ENCODE data around the gene PHRF1. TPM values are rescaled to one million over a fixed set of nuclear protein-coding genes. Genes with fewer than 3 reads are reported as not detected.

The PHRF1 gene
- polyA plus RNA-seq, 1 donor from 2014 or later, result 8.5 TPM

DNA sequence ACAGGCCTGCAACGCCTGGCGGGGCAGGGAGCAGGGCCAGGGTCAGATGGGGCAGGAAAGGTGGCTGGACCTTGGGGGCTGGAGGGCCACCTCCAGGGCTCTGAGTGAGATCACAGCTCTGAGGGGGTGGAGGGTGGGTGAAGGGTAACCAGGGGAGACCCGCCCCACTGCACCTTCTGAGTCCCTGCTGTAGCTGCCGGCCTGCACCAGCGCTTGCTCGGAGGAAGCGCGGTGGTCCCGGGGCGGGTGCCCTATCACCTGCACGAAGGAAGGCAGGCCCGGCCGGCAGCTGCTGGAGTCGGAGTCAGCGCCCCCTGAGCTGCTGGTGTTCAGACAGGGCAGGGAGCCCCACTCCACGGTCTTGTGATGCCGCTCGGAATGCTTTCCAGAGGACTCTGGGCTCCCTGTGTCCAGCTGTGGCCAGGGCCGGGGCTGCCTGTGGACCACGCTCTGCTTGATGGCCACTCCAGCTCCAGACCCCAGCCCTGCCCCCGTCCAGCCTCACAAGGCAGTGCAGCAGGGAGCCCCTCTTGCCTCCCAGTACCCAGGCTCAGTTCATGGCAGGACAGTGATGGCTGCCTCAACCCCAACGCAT, 19.5 kb upstream of the PHRF1 start:
- H3K4me2 ChIP-seq (ENCODE audit: low read length), result no peak overlapping the region

DNA sequence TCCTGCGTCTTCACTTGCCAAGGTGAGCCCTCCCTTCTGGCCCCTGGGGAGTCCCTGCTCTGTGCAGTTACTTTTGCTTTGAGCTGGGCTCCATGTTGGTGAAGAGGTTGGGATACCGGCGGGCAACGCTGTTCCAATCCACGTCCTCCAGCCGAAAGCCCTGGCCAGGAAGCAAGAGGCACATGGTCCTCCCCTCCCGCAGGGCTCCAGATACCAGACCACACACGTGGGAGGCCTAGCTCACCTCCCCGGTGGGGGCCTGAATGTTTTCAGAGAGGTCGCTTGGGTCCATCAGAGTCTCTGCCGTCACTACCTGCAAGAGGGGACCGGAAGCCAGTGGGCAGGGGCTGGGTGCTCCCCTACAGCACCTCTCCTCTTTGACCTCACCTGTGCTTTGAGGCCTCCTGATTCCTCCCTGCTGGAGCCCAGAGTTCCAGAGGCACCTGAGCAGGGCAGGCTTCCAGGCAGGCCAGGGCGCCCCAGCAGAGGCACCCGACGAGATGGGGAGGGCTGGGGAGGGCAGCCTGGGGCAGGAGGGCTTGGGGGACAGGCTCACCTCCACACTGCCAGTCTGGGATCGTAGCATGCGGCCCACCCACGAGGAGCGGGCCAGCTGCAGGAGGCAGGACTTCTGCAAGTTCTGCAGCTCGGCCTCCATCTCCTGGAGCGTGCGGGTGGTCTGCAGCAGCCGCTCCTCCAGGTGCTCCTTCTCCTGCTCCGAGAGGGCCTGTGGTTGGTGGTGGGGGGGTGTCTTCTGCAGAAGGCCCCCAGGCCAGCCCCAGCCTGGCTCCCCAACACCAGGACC, 18.7 kb upstream of the PHRF1 start:
- Histone ChIP-seq H3K27ac (ENCODE audit: low read length) (no peak overlapping the region), H2AFZ (ENCODE audit: low read depth, low read length) (no peak overlapping the region), H3K27me3 (ENCODE audit: insufficient read depth, low read depth, low read length) (peaks cover 41% of the 10 kb centered on the region)
- TF ChIP-seq RAD21 (conservative IDR thresholded peaks at IDR 0.05) (no peak), MXI1 (conservative IDR thresholded peaks at IDR 0.05; ENCODE audit: poor library complexity, severe bottlenecking) (no peak), EZH2 (IDR thresholded peaks at IDR 0.05; ENCODE audit: borderline replicate concordance, insufficient read depth, low read length, poor library complexity, severe bottlenecking) (no peak), POLR2AphosphoS5 (IDR thresholded peaks at IDR 0.05) (no peak), EP300 (conservative IDR thresholded peaks at IDR 0.05; ENCODE audit: poor library complexity, severe bottlenecking) (no peak), TAF1 (IDR thresholded peaks at IDR 0.05; ENCODE audit: low read depth) (no peak)
- TF ChIP-seq, protein P1, sequence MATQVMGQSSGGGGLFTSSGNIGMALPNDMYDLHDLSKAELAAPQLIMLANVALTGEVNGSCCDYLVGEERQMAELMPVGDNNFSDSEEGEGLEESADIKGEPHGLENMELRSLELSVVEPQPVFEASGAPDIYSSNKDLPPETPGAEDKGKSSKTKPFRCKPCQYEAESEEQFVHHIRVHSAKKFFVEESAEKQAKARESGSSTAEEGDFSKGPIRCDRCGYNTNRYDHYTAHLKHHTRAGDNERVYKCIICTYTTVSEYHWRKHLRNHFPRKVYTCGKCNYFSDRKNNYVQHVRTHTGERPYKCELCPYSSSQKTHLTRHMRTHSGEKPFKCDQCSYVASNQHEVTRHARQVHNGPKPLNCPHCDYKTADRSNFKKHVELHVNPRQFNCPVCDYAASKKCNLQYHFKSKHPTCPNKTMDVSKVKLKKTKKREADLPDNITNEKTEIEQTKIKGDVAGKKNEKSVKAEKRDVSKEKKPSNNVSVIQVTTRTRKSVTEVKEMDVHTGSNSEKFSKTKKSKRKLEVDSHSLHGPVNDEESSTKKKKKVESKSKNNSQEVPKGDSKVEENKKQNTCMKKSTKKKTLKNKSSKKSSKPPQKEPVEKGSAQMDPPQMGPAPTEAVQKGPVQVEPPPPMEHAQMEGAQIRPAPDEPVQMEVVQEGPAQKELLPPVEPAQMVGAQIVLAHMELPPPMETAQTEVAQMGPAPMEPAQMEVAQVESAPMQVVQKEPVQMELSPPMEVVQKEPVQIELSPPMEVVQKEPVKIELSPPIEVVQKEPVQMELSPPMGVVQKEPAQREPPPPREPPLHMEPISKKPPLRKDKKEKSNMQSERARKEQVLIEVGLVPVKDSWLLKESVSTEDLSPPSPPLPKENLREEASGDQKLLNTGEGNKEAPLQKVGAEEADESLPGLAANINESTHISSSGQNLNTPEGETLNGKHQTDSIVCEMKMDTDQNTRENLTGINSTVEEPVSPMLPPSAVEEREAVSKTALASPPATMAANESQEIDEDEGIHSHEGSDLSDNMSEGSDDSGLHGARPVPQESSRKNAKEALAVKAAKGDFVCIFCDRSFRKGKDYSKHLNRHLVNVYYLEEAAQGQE (IDR thresholded peaks at IDR 0.05; ENCODE audit: borderline replicate concordance), result no peak
- TF ChIP-seq, protein P2, sequence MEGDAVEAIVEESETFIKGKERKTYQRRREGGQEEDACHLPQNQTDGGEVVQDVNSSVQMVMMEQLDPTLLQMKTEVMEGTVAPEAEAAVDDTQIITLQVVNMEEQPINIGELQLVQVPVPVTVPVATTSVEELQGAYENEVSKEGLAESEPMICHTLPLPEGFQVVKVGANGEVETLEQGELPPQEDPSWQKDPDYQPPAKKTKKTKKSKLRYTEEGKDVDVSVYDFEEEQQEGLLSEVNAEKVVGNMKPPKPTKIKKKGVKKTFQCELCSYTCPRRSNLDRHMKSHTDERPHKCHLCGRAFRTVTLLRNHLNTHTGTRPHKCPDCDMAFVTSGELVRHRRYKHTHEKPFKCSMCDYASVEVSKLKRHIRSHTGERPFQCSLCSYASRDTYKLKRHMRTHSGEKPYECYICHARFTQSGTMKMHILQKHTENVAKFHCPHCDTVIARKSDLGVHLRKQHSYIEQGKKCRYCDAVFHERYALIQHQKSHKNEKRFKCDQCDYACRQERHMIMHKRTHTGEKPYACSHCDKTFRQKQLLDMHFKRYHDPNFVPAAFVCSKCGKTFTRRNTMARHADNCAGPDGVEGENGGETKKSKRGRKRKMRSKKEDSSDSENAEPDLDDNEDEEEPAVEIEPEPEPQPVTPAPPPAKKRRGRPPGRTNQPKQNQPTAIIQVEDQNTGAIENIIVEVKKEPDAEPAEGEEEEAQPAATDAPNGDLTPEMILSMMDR (IDR thresholded peaks at IDR 0.05; ENCODE audit: poor library complexity, severe bottlenecking), result no peak

More for the DNA sequence above, 19.5 kb upstream of the PHRF1 start:
- Histone ChIP-seq H4K20me1 (ENCODE audit: insufficient read depth) (no peaks in the 10 kb centered on the region), H3K27ac (ENCODE audit: low read length) (no peak overlapping the region), H3K36me3 (ENCODE audit: insufficient read depth, low read length) (no peaks in the 10 kb centered on the region), H3K9me2 (ENCODE audit: insufficient read depth, low read length) (no peaks in the 10 kb centered on the region), H3K4me3 (ENCODE audit: low read length) (no peak overlapping the region), H3K9ac (ENCODE audit: low read length) (no peak overlapping the region), H3K79me2 (replicated peaks; ENCODE audit: insufficient read depth, low read length) (no peaks in the 10 kb centered on the region), H3K27me3 (ENCODE audit: insufficient read depth, low read depth, low read length) (peaks cover 41% of the 10 kb centered on the region), H2AFZ (ENCODE audit: low read depth, low read length) (no peak overlapping the region), H3K9me3 (ENCODE audit: low read length) (no peaks in the 10 kb centered on the region), H3F3A (ENCODE audit: insufficient read depth, low read length, poor library complexity, severe bottlenecking) (no peaks in the 10 kb centered on the region)
- TF ChIP-seq, protein P2 (IDR thresholded peaks at IDR 0.05; ENCODE audit: poor library complexity, severe bottlenecking), result no peak
- TF ChIP-seq MXI1 (conservative IDR thresholded peaks at IDR 0.05; ENCODE audit: poor library complexity, severe bottlenecking) (no peak), POLR2AphosphoS5 (IDR thresholded peaks at IDR 0.05) (no peak), TAF1 (IDR thresholded peaks at IDR 0.05; ENCODE audit: low read depth) (no peak), RAD21 (conservative IDR thresholded peaks at IDR 0.05) (no peak), EP300 (conservative IDR thresholded peaks at IDR 0.05; ENCODE audit: poor library complexity, severe bottlenecking) (no peak), EZH2 (IDR thresholded peaks at IDR 0.05; ENCODE audit: borderline replicate concordance, insufficient read depth, low read length, poor library complexity, severe bottlenecking) (no peak), SMC3 (conservative IDR thresholded peaks at IDR 0.05; ENCODE audit: poor library complexity) (no peak)
- TF ChIP-seq, protein P1 (IDR thresholded peaks at IDR 0.05; ENCODE audit: borderline replicate concordance), result no peak

More for the DNA sequence above, 18.7 kb upstream of the PHRF1 start:
- H3K4me2 ChIP-seq (ENCODE audit: low read length), result no peak overlapping the region
- H3K9me3 ChIP-seq (ENCODE audit: low read length), result no peaks in the 10 kb centered on the region
- H3K4me3 ChIP-seq (ENCODE audit: low read length), result no peak overlapping the region
- H4K20me1 ChIP-seq (ENCODE audit: insufficient read depth), result no peaks in the 10 kb centered on the region
- no peak overlapping the region for H3K9ac ChIP-seq (ENCODE audit: low read length)
- no peaks in the 10 kb centered on the region for H3K9me2 ChIP-seq (ENCODE audit: insufficient read depth, low read length)
- H3F3A ChIP-seq (ENCODE audit: insufficient read depth, low read length, poor library complexity, severe bottlenecking), result no peaks in the 10 kb centered on the region
- no peaks in the 10 kb centered on the region for H3K79me2 ChIP-seq (replicated peaks; ENCODE audit: insufficient read depth, low read length)
- H3K36me3 ChIP-seq (ENCODE audit: insufficient read depth, low read length), result no peaks in the 10 kb centered on the region
